ENCODE data around the gene CAMTA2. TPM values are rescaled to one million over a fixed set of nuclear protein-coding genes. Genes with fewer than 3 reads are reported as not detected.

Gene CAMTA2
- total and polyA plus RNA-seq, 2 experiments from 2014 or later = 4.4 to 8.7 TPM

DNA sequence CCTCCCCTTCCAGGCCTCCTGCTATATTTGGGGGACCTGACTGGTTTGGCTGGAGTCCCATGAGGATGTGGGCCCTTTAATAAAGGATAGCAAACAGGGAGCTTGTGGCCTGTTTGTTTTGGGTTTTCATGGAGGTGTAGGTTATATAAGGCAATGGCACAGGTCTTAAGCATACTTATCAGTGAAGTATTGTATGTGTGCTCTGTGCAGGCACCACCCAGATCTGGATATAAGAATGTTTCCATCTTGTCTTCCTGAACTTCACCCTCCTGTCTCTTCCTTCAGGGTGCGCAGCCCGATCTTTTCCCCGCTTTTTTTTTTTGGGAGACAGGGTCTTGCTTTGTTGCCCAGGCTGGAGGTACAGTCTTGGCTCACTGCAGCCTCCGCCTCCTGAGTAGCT is 37.1 kb upstream of the CAMTA2 start:
- no peaks in the 10 kb centered on the region for H3K4me1 ChIP-seq (ENCODE audit: insufficient read depth)
- H3K27me3 ChIP-seq (ENCODE audit: insufficient read depth) = no peaks in the 10 kb centered on the region
- no peak for TF ChIP-seq ZNF114 (CRISPR knock-in tag; IDR thresholded peaks at IDR 0.05)
- TF ChIP-seq ZNF331 (CRISPR knock-in tag; IDR thresholded peaks at IDR 0.05; ENCODE audit: low read depth) = no peak
- TF ChIP-seq ZNF462 (CRISPR knock-in tag; IDR thresholded peaks at IDR 0.05) = no peak
- no peak for TF ChIP-seq NANOG (IDR thresholded peaks at IDR 0.05; ENCODE audit: borderline replicate concordance)
- TF ChIP-seq EZH2phosphoT487 (IDR thresholded peaks at IDR 0.05; ENCODE audit: unreplicated experiment) = no peak
- TF ChIP-seq POLR2AphosphoS5 (IDR thresholded peaks at IDR 0.05; ENCODE audit: low read depth) = no peak
- TF ChIP-seq ETS1 (IDR thresholded peaks at IDR 0.05) = no peak
- H3K9me3 Mint-ChIP-seq = no peaks in the 10 kb centered on the region
- H3K36me3 Mint-ChIP-seq (ENCODE audit: low read depth) = peaks cover 37% of the 10 kb centered on the region
- no peak for DNase-seq (ENCODE audit: low spot score)
- no peak for ATAC-seq
- peaks cover 4% of the 10 kb centered on the region; the same call in 1 of the 2 replicates for H3K36me3 ChIP-seq (ENCODE audit: insufficient read depth)
- peaks cover 2% of the 10 kb centered on the region for H3K27me3 Mint-ChIP-seq (ENCODE audit: insufficient read depth, low read depth, poor library complexity)
- H3F3A ChIP-seq (replicated peaks; ENCODE audit: low read depth) = no peaks in the 10 kb centered on the region
- H3K4me2 ChIP-seq = no peak overlapping the region
- peaks cover 6% of the 10 kb centered on the region; the same call in 1 of the 2 replicates for H4K20me1 ChIP-seq (replicated peaks; ENCODE audit: insufficient read depth)
- no peak overlapping the region for H3K4me3 ChIP-seq
- H3K27ac ChIP-seq (ENCODE audit: low read depth) = no peak overlapping the region
- no peaks in the 10 kb centered on the region for H3K9me2 ChIP-seq (ENCODE audit: insufficient read depth)
- no peaks in the 10 kb centered on the region for H3K4me1 Mint-ChIP-seq
- no peak overlapping the region for H2AFZ ChIP-seq
- no peaks in the 10 kb centered on the region for H3K79me2 ChIP-seq (replicated peaks; ENCODE audit: insufficient read depth)
- no peak overlapping the region for H3K27ac Mint-ChIP-seq
- no peak overlapping the region; the same call in 2 of the 3 replicates for H3K4me3 Mint-ChIP-seq

Measured in GM23338 (cell line).